HG02870 (cell line): ENCODE data around the gene ST8SIA6.
"Not testable (repeated sequence)": the region's sequence is repeated elsewhere in the genome, so short reads cannot be mapped to it uniquely, and the experiment has no call there.

Source experiments
- ATAC-seq: cut with Tn5 transposase; IDR thresholded peaks from one replicate; pipeline ENCODE4 v1.9.1; 2021; ENCODE audit warnings: mild to moderate bottlenecking, moderate library complexity; ENCODE audit not compliant: unreplicated experiment

ST8SIA6 gene, protein sequence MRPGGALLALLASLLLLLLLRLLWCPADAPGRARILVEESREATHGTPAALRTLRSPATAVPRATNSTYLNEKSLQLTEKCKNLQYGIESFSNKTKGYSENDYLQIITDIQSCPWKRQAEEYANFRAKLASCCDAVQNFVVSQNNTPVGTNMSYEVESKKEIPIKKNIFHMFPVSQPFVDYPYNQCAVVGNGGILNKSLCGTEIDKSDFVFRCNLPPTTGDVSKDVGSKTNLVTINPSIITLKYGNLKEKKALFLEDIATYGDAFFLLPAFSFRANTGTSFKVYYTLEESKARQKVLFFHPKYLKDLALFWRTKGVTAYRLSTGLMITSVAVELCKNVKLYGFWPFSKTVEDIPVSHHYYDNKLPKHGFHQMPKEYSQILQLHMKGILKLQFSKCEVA

DNA sequence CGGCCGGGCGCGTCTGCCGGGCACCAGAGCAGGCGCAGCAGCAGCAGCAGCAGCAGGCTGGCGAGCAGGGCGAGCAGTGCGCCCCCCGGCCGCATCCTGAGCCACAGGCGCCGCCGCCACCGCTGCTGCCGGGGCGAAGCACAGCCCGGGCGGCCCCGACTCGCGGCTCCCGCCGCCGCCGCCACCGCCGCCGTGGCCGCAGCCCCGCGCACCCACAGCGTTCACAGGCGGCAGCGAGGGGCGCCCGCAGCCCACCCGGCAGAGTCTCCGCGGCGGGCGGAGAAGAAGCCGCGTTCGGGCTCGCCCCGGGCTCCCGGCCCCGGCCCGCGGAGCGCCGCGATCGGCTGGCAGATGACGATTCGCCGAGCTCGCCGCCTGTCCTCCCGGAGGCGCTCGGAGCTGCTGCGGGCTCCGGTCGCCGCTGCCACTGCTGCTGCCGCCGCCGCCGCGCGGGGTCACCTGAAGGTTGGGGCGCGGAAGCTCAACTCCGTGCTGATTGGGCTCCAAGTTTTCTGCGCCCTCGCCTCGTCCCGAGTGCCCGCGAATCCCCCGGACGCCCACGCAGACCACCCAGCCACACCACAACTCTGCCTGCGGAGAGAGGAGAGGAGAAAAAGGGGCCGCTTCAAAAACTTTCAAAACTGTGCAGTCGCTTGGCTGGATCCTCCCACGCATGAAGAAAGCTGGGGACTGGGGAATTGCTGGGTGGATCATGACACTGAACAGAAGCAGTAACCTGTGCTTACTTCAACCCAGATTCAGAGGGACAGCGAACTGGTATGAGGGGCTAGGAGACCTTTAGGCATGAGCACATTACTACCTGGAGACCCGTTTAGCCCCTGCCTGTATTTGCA, at the start of gene ST8SIA6:
TSS of gene ST8SIA6 (minus strand) at position 435 of the 854 bp plus-strand sequence. CDS start at position 95, 340 bp downstream.
- no peak for ATAC-seq

- ATAC-seq: no peak
Observed at GRCh38 chr10:17503795-17504194, 49.4 kb upstream of the ST8SIA6 start.

DNA sequence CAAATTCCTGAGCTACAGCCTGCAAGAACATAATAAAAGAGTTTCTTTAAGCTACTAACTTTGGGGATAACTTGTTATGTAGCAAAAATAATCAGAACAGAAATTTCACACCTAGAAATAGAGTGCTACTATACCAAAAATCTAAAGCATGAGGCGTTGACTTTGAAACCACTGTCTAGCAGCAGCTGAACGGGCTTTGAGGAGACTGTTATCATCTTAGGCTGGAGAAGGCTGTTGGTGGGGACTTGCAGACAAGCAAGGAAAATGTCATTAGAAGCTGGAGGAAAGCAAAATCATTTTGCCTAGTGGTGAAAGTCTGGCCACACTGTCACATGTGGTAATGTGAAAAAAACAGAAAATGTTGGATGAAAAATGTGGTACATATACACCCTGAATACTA, 48.4 kb upstream of the ST8SIA6 start:
- no peak for ATAC-seq

DNA sequence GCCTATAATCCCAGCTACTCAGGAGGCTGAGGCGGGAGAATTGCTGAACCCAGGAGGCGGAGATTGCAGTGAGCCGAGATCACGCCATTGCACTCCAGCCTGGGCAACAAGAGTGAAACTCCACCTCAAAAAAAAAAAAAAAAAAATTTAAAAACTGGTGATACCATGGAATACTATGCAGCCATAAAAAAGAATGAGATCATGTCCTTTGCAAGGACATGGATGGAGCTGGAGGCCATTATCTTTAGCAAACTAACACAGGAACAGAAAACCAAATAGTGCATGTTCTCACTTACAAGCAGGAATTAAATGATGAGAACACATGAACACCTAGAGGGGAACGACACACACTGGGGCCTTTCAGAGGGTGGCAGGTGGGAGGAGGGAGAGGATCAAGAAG, 44.6 kb upstream of the ST8SIA6 start:
- ATAC-seq: not testable (repeated sequence)

DNA sequence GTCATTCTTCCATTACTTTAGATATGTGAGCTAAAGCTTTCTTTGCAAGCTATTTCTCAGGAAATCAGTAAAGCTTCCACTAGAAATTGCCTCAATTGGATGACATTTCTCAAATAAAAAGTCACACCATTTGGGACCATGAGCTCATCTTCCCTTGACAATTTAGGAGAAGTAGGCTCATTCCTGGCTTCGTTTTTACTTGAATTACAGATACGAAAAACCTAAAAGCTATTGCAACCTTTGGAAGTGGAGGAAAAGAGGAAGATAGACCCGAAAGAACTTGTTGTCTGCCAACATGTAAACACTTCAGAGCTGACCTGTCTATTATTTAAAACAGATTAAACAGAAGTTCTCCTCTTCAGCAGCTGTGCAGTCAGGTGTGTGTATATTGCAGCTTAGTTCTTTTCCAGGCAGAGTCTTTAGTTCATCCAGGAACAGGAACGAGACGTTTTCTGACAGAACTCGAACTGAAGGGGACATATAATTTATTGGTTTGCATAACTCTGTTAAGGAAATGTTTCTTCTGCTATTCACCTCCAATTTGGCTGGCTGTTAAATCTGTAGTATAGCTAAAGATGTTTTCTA, 43.1 kb upstream of the ST8SIA6 start:
- no peak for ATAC-seq

DNA sequence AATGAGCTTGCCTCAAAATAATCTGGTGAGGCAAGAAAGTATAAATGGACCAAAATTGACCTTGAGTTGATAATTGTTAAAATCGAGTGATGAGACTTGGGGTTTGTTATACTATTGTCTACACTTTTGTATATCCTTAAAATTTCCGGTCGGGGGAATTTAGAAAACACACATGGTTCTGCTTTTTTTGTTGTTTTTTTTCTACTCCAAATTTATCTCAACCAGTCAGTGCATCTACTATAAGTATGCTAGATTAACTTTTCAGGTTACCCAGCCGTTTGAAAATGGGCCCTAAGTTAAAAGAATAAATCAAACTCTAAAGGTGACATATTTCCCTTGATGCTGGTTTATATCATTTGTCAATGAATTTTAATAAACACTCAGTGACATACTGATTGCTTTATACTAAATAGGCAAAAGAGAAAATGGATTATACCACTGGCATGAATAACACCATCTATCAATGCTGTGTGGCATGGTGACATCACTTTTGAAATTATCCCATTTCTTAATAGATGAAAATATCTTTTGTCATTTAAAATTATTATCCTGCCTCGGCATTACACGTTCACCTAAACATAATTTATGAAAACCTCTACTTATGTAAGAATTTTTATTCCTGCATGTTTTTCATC, 40.3 kb upstream of the ST8SIA6 start:
- no peak for ATAC-seq

GRCh38 chr10:17488848-17489247, 34.5 kb upstream of the ST8SIA6 start:
- ATAC-seq: no peak

GRCh38 chr10:17483079-17483478, 28.7 kb upstream of the ST8SIA6 start:
- no peak for ATAC-seq

DNA sequence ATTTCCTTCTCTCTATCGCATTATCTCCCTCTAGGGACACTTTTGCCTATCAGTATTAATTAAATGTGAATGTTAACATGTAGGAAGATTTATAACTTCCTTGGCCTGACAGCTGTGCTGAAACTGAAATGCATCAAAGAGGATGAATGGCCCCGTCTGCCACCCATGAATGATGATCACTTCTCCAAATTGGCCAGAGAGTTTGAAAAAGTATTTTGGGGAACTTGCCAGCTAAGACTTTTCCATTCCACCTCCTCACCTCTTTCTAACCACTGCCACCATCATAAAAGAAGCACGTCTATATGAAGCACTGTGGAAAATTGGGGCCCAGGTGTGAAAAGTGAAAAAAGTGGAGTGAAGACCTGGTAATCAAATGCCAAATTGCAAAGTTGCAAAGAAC, 25.4 kb upstream of the ST8SIA6 start:
- no peak for ATAC-seq

- ATAC-seq: no peak
Observed at GRCh38 chr10:17479015-17479615, 24.7 kb upstream of the ST8SIA6 start.

DNA sequence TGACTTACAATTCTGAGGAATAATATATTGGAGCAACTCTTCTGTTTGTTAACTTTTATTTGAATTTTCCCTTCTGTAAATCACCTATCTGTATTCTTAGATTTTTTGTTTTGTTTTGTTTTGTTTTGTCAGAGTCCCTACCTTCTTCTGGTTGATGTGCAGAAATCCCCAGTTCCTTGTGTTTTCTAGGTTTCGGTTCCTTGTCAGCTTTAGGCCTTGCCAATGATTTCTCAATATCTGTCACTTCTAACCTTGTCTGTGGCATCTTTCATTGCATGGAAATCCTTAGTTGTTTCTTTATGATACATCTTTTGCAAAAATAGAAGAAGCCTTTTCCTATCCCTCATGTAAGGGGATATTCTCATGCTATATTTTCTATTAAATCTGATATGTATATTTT, 21.7 kb upstream of the ST8SIA6 start:
- peak; percentile 72 for ATAC-seq

GRCh38 chr10:17475661-17476060, 21.3 kb upstream of the ST8SIA6 start:
- no peak for ATAC-seq

- no peak for ATAC-seq
Observed at GRCh38 chr10:17474595-17475323, 20.4 kb upstream of the ST8SIA6 start.

GRCh38 chr10:17473228-17473950, 19.0 kb upstream of the ST8SIA6 start:
- ATAC-seq: no peak

DNA sequence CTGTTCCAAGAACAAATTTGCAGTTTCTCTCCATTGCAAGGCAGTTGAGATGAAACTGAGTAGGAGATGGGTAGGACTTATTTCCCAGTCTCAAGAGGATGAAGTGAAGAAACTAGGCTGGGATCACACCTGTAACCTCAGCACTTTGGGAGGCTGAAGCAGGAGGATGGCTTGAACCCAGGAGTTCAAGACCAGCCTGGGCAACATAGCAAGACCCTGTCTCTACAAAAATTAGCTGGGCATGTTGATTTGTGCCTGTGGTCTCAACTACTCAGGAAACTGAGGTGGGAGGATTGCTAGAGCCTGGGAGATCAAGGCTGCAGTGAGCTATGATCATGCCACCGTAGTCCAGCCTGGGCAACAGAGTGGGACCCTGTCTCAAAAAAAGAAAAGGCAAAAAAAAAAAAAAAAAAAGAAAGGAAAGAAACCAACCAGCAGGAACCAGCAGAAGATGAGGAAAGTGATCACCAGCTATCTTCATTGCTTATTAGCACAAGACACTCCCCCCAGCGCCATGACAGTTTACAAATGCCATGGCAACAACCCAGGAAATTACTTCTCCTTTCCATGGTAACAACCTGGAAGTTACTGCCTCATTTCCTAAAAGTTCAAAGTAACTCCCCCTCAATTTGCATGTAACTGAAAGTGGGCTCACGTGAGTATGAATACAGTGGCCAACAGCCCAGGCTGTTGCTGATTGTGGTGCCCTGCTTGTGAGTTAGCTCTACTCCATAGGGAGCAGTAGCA, 18.3 kb upstream of the ST8SIA6 start:
- no peak for ATAC-seq

DNA sequence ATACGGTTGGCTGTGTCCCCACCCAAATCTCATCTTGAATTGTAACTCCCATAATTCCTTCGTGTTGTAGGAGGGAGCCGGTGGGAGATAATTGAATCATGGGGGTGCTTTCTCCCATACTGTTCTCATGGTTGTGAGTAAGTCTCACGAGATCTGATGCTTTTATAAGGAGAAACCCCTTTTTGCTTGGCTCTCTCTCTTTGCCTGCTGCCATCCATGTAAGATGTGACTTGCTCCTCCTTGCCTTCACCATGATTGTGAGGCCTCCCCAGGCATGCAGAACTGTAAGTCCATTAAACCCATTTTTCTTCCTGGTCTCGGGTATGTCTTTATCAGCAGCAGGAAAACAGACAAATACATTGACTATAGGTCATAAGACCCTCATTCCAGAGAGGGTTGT, 15.9 kb upstream of the ST8SIA6 start:
- no peak for ATAC-seq

DNA sequence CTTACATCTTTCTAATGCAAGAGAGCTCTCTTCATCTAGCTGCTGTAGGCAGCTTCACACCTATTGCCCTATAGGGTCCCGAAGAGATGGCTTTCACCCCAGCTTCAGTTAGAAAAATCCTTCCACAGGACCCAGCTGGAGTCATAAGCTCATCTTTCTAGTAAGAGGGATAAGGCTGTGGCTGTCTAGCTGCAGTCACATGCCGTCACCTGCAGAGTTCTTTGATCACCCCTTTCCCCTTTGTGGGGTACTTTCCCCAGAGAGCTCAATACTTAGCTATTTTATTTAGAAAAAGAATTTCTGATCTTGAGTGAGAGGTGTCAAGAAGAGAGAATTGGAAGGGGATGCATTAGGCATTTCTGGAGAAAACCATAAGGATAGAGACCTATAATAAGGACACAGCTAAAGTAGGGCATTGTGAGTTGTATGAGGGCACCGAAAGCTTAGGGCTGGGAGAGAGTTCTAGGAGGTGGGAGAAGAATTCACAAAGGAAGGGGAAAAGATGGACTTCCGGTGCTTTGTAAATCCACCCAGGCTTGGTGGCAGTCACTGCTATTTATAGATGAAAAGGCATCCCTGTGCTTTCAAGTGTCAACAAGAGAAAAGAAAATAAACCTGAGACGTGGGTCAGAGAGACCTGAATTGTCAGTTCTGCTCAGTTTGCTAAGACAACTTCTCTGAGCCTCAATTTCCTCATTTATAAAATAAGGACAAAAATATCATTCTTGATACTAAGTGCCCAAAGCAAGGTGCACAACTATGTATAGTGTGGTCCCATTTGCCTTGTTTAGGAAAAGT, 11.1 kb upstream of the ST8SIA6 start:
- ATAC-seq: no peak

- no peak for ATAC-seq
Observed at GRCh38 chr10:17464545-17464944, 10.2 kb upstream of the ST8SIA6 start.
